Neuronal stem cell (in vitro differentiated cells): ENCODE data around the gene RBM27.
"Not testable (repeated sequence)": the region's sequence is repeated elsewhere in the genome, so short reads cannot be mapped to it uniquely, and the experiment has no call there.

Experiments
- DNase-seq: peaks from one replicate; pipeline ENCODE4 v3.0.0-alpha.2; 2013; ENCODE audit warnings: low spot score
- H2AFZ ChIP-seq: one replicate; pipeline ENCODE4 v1.6.1; 2013; ENCODE audit warnings: mild to moderate bottlenecking, low read length, inconsistent platforms
- H2AK5ac ChIP-seq: 2 replicates; pipeline ENCODE4 v1.6.1; 2013; ENCODE audit warnings: low read depth, mild to moderate bottlenecking, inconsistent platforms, low read length, moderate library complexity, mixed read lengths
- H2BK120ac ChIP-seq: 2 replicates; pipeline ENCODE4 v1.6.1; 2013; ENCODE audit warnings: low read depth, mild to moderate bottlenecking, inconsistent platforms, low read length, moderate library complexity, mixed read lengths
- H2BK12ac ChIP-seq: one replicate; pipeline ENCODE4 v1.6.1; 2013; ENCODE audit warnings: low read length, inconsistent platforms
- H2BK15ac ChIP-seq: 2 replicates; pipeline ENCODE4 v1.6.1; 2013; ENCODE audit warnings: mild to moderate bottlenecking, low read length, inconsistent platforms, mixed read lengths
- H2BK5ac ChIP-seq: one replicate; pipeline ENCODE4 v1.6.1; 2013; ENCODE audit warnings: inconsistent platforms, mild to moderate bottlenecking, low read length, moderate library complexity
- H3K14ac ChIP-seq: one replicate; pipeline ENCODE4 v1.6.1; 2013; ENCODE audit warnings: low read length, inconsistent platforms
- H3K18ac ChIP-seq: 2 replicates; pipeline ENCODE4 v1.6.1; 2013; ENCODE audit warnings: low read length, inconsistent platforms
- H3K23ac ChIP-seq: 2 replicates; pipeline ENCODE4 v1.6.1; 2013; ENCODE audit warnings: low read depth, mild to moderate bottlenecking, mixed read lengths, low read length, inconsistent platforms; ENCODE audit not compliant: poor library complexity
- H3K27ac ChIP-seq: replicated peaks from 3 replicates; pipeline ENCODE4 v1.5.1; 2013; ENCODE audit warnings: low read length, inconsistent platforms
- H3K27me3 ChIP-seq, 3 experiments: 2 replicates each; pipeline ENCODE4 v1.6.1; 2013; ENCODE audit warnings: low read length in 3 of 3, mild to moderate bottlenecking in 2 of 3, inconsistent platforms in 1 of 3, low read depth in 1 of 3, mixed read lengths in 1 of 3, moderate library complexity in 1 of 3; ENCODE audit not compliant: control insufficient read depth in 3 of 3, insufficient read depth in 3 of 3
- H3K36me3 ChIP-seq, 2 donors: replicated peaks in 1 of 2; 2 replicates each; pipeline ENCODE4 v1.6.1; 2013; ENCODE audit warnings: low read length in 2 of 2; ENCODE audit not compliant: control insufficient read depth in 2 of 2, insufficient read depth in 2 of 2
- H3K4ac ChIP-seq: 2 replicates; pipeline ENCODE4 v1.6.1; 2013; ENCODE audit warnings: inconsistent platforms, mild to moderate bottlenecking, low read length, moderate library complexity
- H3K4me1 ChIP-seq, 2 donors: 1 replicate in 1 of 2; 2 replicates in 1 of 2; pipeline ENCODE4 v1.6.1; 2013; ENCODE audit warnings: low read length in 2 of 2, low read depth in 1 of 2; ENCODE audit not compliant: control insufficient read depth in 2 of 2, insufficient read depth in 1 of 2
- H3K4me2 ChIP-seq: one replicate; pipeline ENCODE4 v1.6.1; 2013; ENCODE audit warnings: mild to moderate bottlenecking, low read length, inconsistent platforms; ENCODE audit not compliant: insufficient read depth, poor library complexity, severe bottlenecking
- H3K4me3 ChIP-seq, 2 donors: 2 replicates each; pipeline ENCODE4 v1.5.1; 2013; ENCODE audit warnings: low read length in 2 of 2, mild to moderate bottlenecking in 2 of 2, inconsistent platforms in 1 of 2, moderate library complexity in 1 of 2
- H3K79me1 ChIP-seq: one replicate; pipeline ENCODE4 v1.6.1; 2013; ENCODE audit warnings: low read depth, mild to moderate bottlenecking, inconsistent platforms, low read length, moderate library complexity
- H3K9ac ChIP-seq: one replicate; pipeline ENCODE4 v1.6.1; 2013; ENCODE audit warnings: mild to moderate bottlenecking, low read depth, low read length, inconsistent platforms; ENCODE audit not compliant: poor library complexity
- H3K9me3 ChIP-seq, 2 donors: replicated peaks in 1 of 2; 2 replicates each; pipeline versions ENCODE3 to v1.6.1; 2013; ENCODE audit warnings: low read length in 2 of 2, mild to moderate bottlenecking in 2 of 2, inconsistent platforms in 1 of 2, low read depth in 1 of 2, mixed read lengths in 1 of 2, moderate library complexity in 1 of 2; ENCODE audit not compliant: control insufficient read depth in 2 of 2, insufficient read depth in 1 of 2
- H4K8ac ChIP-seq: one replicate; pipeline ENCODE4 v1.6.1; 2013; ENCODE audit warnings: low read depth, mild to moderate bottlenecking, inconsistent platforms, low read length, moderate library complexity
- H4K91ac ChIP-seq: one replicate; pipeline ENCODE4 v1.6.1; 2013; ENCODE audit warnings: low read length, low read depth, mild to moderate bottlenecking, inconsistent platforms; ENCODE audit not compliant: poor library complexity
- WGBS, 2 donors: extraction: QIAGEN DNeasy Blood & Tissue Kit; methylation state at CpG; one replicate each; pipeline ENCODE4 v1.1.7; 2013; ENCODE audit warnings: missing lambda C conversion rate in 2 of 2, mixed read lengths in 1 of 2; ENCODE audit not compliant: insufficient read length in 2 of 2, insufficient replicate concordance in 1 of 2; ENCODE audit errors: extremely low coverage in 2 of 2; 5-methylcytosine and 5-hydroxymethylcytosine counted together

The RBM27 gene

DNA sequence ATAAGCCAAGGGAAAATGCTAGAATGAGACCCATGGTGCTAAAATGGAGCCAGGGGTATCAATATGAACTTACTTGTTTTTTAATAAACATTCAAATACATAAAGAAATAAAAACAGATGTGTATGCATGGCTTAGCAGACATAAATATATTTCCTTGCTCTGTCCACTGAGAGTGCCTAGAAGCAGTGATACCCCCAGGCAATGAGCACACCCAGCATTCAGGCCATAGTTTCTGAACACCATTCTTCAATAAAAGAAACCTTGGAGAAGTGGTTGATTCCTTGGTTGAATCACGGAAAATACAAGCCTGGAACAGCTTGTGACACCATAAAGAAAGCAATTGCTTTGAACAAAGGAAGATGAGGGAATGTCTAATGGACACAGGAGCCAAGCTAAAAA is 37.5 kb upstream of the RBM27 start:
- Histone ChIP-seq H3K14ac (no peak overlapping the region), H3K4me1 (no peaks in the 10 kb centered on the region), H3K23ac (no peak overlapping the region), H3K27ac (no peak overlapping the region), H3K9me3 (peaks cover 0 to 16% of the 10 kb centered on the region in 2 donors), H3K9ac (no peak overlapping the region), H4K8ac (no peak overlapping the region), H2BK12ac (no peak overlapping the region), H3K4ac (no peak overlapping the region), H3K18ac (no peak overlapping the region), H3K4me2 (no peak overlapping the region), H2BK120ac (no peak overlapping the region), H2BK15ac (no peak overlapping the region), H3K27me3 (no peaks in the 10 kb centered on the region), H3K79me1 (no peaks in the 10 kb centered on the region), H3K36me3 (peaks cover 21 to 97% of the 10 kb centered on the region in 2 donors), H3K4me3 (no peak overlapping the region), H2BK5ac (no peak overlapping the region), H2AFZ (no peak overlapping the region), H4K91ac (no peak overlapping the region), H2AK5ac (no peak overlapping the region)
- WGBS, 2 donors: no CpG with 5 or more reads among the region's 1 CpG
- DNase-seq: no peak

- H2BK12ac ChIP-seq: no peak overlapping the region
- H4K8ac ChIP-seq: no peak overlapping the region
- H3K27ac ChIP-seq: no peak overlapping the region
- H3K4me2 ChIP-seq: no peak overlapping the region
- H3K14ac ChIP-seq: no peak overlapping the region
- H2BK15ac ChIP-seq: no peak overlapping the region
- H3K23ac ChIP-seq: no peak overlapping the region
- no peaks in the 10 kb centered on the region for H3K27me3 ChIP-seq
- H3K79me1 ChIP-seq: no peaks in the 10 kb centered on the region
- no peak overlapping the region for H2AFZ ChIP-seq
- H2BK5ac ChIP-seq: no peak overlapping the region
- no peak overlapping the region for H3K4me3 ChIP-seq
- DNase-seq: no peak
- H3K4me1 ChIP-seq: no peaks in the 10 kb centered on the region
- peaks cover 0 to 2% of the 10 kb centered on the region in 2 donors for H3K9me3 ChIP-seq
- peaks cover 8 to 96% of the 10 kb centered on the region in 2 donors for H3K36me3 ChIP-seq
- H3K18ac ChIP-seq: no peak overlapping the region
- no peak overlapping the region for H4K91ac ChIP-seq
- H2AK5ac ChIP-seq: no peak overlapping the region
- no peak overlapping the region for H2BK120ac ChIP-seq
- H3K9ac ChIP-seq: no peak overlapping the region
- no peak overlapping the region for H3K4ac ChIP-seq
These were observed 34.3 kb upstream of the RBM27 start for GRCh38 chr5:146169076-146169475.

DNA sequence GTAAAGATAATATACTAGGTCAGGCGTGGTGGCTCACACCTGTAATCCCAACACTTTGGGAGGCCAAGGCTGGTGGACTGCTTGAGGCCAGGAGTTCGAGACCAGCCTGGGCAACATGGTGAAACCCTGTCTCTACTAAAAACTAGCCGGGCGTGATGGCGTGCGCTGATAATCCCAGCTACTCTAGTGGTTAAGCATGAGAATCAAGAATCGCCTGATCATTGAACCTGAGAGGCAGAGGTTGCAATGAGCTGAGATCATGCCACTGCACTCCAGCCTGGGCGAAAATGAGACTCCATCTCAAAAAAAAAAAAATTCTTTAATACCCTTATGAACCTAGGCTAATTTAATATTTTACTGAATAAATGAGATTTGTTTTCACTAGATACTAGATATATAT is 30.4 kb upstream of the RBM27 start:
- not testable (repeated sequence) for H2AK5ac ChIP-seq, H3K27ac ChIP-seq, H3K4me1 ChIP-seq, H2BK12ac ChIP-seq, H4K91ac ChIP-seq, H3K9ac ChIP-seq, H3K79me1 ChIP-seq, DNase-seq, H2BK120ac ChIP-seq, H3K9me3 ChIP-seq, H3K4me3 ChIP-seq, H3K18ac ChIP-seq, H3K14ac ChIP-seq, H2BK5ac ChIP-seq, H2BK15ac ChIP-seq, H3K4ac ChIP-seq, H4K8ac ChIP-seq, H3K23ac ChIP-seq, H3K27me3 ChIP-seq, H2AFZ ChIP-seq, H3K4me2 ChIP-seq
- peaks cover 7 to 92% of the 10 kb centered on the region in 2 donors for H3K36me3 ChIP-seq
- WGBS, 2 donors: no CpG with 5 or more reads among the region's 8 CpGs

DNA sequence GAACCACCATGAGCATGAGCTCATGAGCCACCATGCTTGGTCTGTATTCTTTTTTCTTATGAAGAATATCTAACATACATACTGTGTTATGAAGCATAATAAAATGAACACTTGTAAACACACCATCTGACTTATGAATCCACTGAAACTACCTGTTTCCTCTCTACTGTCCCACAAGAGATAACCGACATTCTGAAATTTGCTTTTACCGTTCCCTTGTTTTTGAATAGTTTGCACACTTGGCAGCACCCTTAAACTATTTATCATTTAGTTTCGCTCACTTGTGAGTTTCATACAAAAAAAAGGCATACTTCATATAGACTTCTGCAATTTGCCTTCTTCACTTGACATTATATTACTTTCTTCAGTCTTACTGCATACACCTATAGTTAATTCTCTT is 29.8 kb upstream of the RBM27 start:
- Histone ChIP-seq H2AK5ac (no peak overlapping the region), H4K91ac (no peak overlapping the region), H3K4ac (no peak overlapping the region), H3K27me3 (no peaks in the 10 kb centered on the region), H3K4me3 (no peak overlapping the region), H2AFZ (no peak overlapping the region), H3K18ac (no peak overlapping the region), H4K8ac (no peak overlapping the region), H2BK120ac (no peak overlapping the region), H2BK15ac (no peak overlapping the region), H3K4me2 (no peak overlapping the region), H3K79me1 (no peaks in the 10 kb centered on the region), H3K9me3 (no peaks in the 10 kb centered on the region), H3K36me3 (peaks cover 5 to 90% of the 10 kb centered on the region in 2 donors), H3K4me1 (no peaks in the 10 kb centered on the region), H3K14ac (no peak overlapping the region), H3K27ac (no peak overlapping the region), H2BK12ac (no peak overlapping the region), H3K23ac (no peak overlapping the region), H3K9ac (no peak overlapping the region), H2BK5ac (no peak overlapping the region)
- WGBS, 2 donors: no CpG with 5 or more reads among the region's 3 CpGs
- no peak for DNase-seq
